H1 (cell line): Measurements from ENCODE around the gene POLR2H. TPM values are rescaled to one million over a fixed set of nuclear protein-coding genes. Genes with fewer than 3 reads are reported as not detected.

Experiments
- CTCF ChIA-PET: fragments of 300-600 bp; sonication (Branson Sonifier 250); formaldehyde crosslinking; loops from one replicate; lab custom pipeline; 2021; ENCODE audit not compliant: partially characterized antibody; lab: Charles Lee
- POLR2A ChIA-PET: fragments of 300-600 bp; sonication (Branson Sonifier 250); formaldehyde crosslinking; loops from one replicate; lab custom pipeline; 2021; ENCODE audit warnings: inconsistent platforms; ENCODE audit not compliant: partially characterized antibody; lab: Charles Lee
- DNase-seq, 2 experiments: peaks; one replicate each; pipeline versions ENCODE4 v3.0.0 to v3.0.0-alpha.2; 2010 to 2022; ENCODE audit warnings: low spot score in 2 of 2, low read depth in 1 of 2, mixed read lengths in 1 of 2
- FAIRE-seq: peaks from 2 replicates; lab custom pipeline; 2011; peaks lifted over from hg19 to GRCh38; lab: Jason Lieb, UNC
- H2AFZ ChIP-seq: 2 replicates; pipeline ENCODE4 v1.8.1; 2012; ENCODE audit warnings: low read length, inconsistent platforms
- H2AK5ac ChIP-seq: 2 replicates; pipeline ENCODE4 v1.6.1; 2013; ENCODE audit warnings: low read depth, low read length
- H2BK120ac ChIP-seq: replicated peaks from 2 replicates; pipeline ENCODE3; 2013; ENCODE audit warnings: low read depth, low read length, inconsistent platforms
- H2BK12ac ChIP-seq: 2 replicates; pipeline ENCODE4 v1.6.1; 2013; ENCODE audit warnings: low read depth, low read length
- H2BK15ac ChIP-seq: 2 replicates; pipeline ENCODE4 v1.6.1; 2013; ENCODE audit warnings: low read length
- H2BK20ac ChIP-seq: 2 replicates; pipeline ENCODE4 v1.6.1; 2013; ENCODE audit warnings: low read length
- H2BK5ac ChIP-seq: 2 replicates; pipeline ENCODE4 v1.6.1; 2013; ENCODE audit warnings: low read depth, low read length
- H3K14ac ChIP-seq: 2 replicates; pipeline ENCODE4 v1.6.1; 2013; ENCODE audit warnings: inconsistent platforms; ENCODE audit not compliant: insufficient read length
- H3K18ac ChIP-seq: 2 replicates; pipeline ENCODE4 v1.6.1; 2013; ENCODE audit warnings: low read length; ENCODE audit errors: extremely low read depth
- H3K23ac ChIP-seq: 2 replicates; pipeline ENCODE4 v1.6.1; 2013; ENCODE audit warnings: inconsistent platforms; ENCODE audit not compliant: insufficient read length
- H3K23me2 ChIP-seq: 2 replicates; pipeline ENCODE4 v1.6.1; 2013; ENCODE audit warnings: low read depth, low read length
- H3K27ac ChIP-seq: 2 replicates; pipeline ENCODE4 v1.6.1; 2011; ENCODE audit warnings: low read depth, low read length, inconsistent platforms
- H3K27me3 ChIP-seq, 4 experiments: replicated peaks in 1 of 4; 1 replicate in 1 of 4; 2 replicates in 3 of 4; pipeline versions ENCODE4 v1.6.1 to v1.8.1; 2011 to 2013; ENCODE audit warnings: low read length in 3 of 4, mild to moderate bottlenecking in 3 of 4, inconsistent platforms in 2 of 4, mixed read lengths in 2 of 4, moderate library complexity in 1 of 4; ENCODE audit not compliant: control insufficient read depth in 3 of 4, insufficient read depth in 3 of 4; ENCODE audit errors: extremely low read depth in 1 of 4
- H3K36me3 ChIP-seq, 4 experiments: 2 replicates each; pipeline versions ENCODE4 v1.6.1 to v1.8.1; 2011 to 2013; ENCODE audit warnings: mild to moderate bottlenecking in 4 of 4, low read length in 3 of 4, moderate library complexity in 2 of 4, control low read depth in 1 of 4, inconsistent platforms in 1 of 4; ENCODE audit not compliant: insufficient read depth in 4 of 4, control insufficient read depth in 2 of 4
- H3K4ac ChIP-seq: replicated peaks from 2 replicates; pipeline ENCODE3; 2013; ENCODE audit warnings: low read length, low read depth, mixed read lengths, inconsistent platforms; ENCODE audit not compliant: insufficient read length
- H3K4me1 ChIP-seq, 4 experiments: replicated peaks in 1 of 4; 1 replicate in 1 of 4; 2 replicates in 3 of 4; pipeline versions ENCODE4 v1.6.1 to v1.8.1; 2011 to 2013; ENCODE audit warnings: low read length in 3 of 4, inconsistent platforms in 2 of 4, mixed read lengths in 1 of 4; ENCODE audit not compliant: insufficient read depth in 4 of 4, control insufficient read depth in 3 of 4
- H3K4me2 ChIP-seq, 2 experiments: 2 replicates each; pipeline versions ENCODE4 v1.6.1 to v1.8.1; 2011 to 2013; ENCODE audit warnings: low read depth in 2 of 2, low read length in 2 of 2, control low read depth in 1 of 2, inconsistent platforms in 1 of 2, mild to moderate bottlenecking in 1 of 2; ENCODE audit not compliant: insufficient read depth in 1 of 2
- H3K4me3 ChIP-seq, 4 experiments: fragments of 200-600, 300-600 bp in 1 of 4; sonication (generic), shearing (Covaris generic), sonication (Bioruptor Twin) in 1 of 4; 2 replicates each; pipeline versions ENCODE4 v1.5.1 to v1.8.1; 2011 to 2016; ENCODE audit warnings: low read length in 4 of 4, low read depth in 3 of 4, control low read depth in 2 of 4, inconsistent platforms in 2 of 4, mild to moderate bottlenecking in 2 of 4, mixed read lengths in 1 of 4, moderate library complexity in 1 of 4; ENCODE audit not compliant: insufficient read depth in 2 of 4; ENCODE audit errors: extremely low read depth in 1 of 4
- H3K56ac ChIP-seq: replicated peaks from 2 replicates; pipeline ENCODE3; 2013; ENCODE audit warnings: low read depth, mild to moderate bottlenecking, mixed read lengths, low read length, inconsistent platforms; ENCODE audit not compliant: insufficient read length
- H3K79me1 ChIP-seq: 2 replicates; pipeline ENCODE4 v1.6.1; 2013; ENCODE audit warnings: low read depth, low read length, control low read depth
- H3K79me2 ChIP-seq, 2 experiments: 2 replicates each; pipeline versions ENCODE4 v1.6.1 to v1.8.1; 2012 to 2013; ENCODE audit warnings: low read length in 2 of 2, mild to moderate bottlenecking in 2 of 2, inconsistent platforms in 1 of 2; ENCODE audit not compliant: insufficient read depth in 2 of 2, control insufficient read depth in 1 of 2
- H3K9ac ChIP-seq, 4 experiments: replicated peaks in 1 of 4; 1 replicate in 1 of 4; 2 replicates in 3 of 4; pipeline versions ENCODE4 v1.6.1 to v1.8.1; 2011 to 2013; ENCODE audit warnings: low read depth in 3 of 4, low read length in 3 of 4, control low read depth in 2 of 4, mild to moderate bottlenecking in 2 of 4, moderate library complexity in 2 of 4, inconsistent platforms in 1 of 4; ENCODE audit errors: extremely low read depth in 1 of 4
- H3K9me3 ChIP-seq, 2 experiments: 2 replicates each; pipeline versions ENCODE4 v1.6.1 to v1.8.1; 2012 to 2013; ENCODE audit warnings: mild to moderate bottlenecking in 2 of 2, moderate library complexity in 2 of 2, control low read depth in 1 of 2, inconsistent platforms in 1 of 2, low read depth in 1 of 2, low read length in 1 of 2, mixed read lengths in 1 of 2; ENCODE audit not compliant: insufficient read depth in 2 of 2
- H4K20me1 ChIP-seq, 2 experiments: replicated peaks in 1 of 2; 2 replicates each; pipeline versions ENCODE3 to v1.8.1; 2011 to 2013; ENCODE audit warnings: inconsistent platforms in 2 of 2, low read length in 2 of 2, mild to moderate bottlenecking in 1 of 2; ENCODE audit not compliant: insufficient read depth in 2 of 2, control insufficient read depth in 1 of 2
- H4K5ac ChIP-seq: 2 replicates; pipeline ENCODE4 v1.6.1; 2013; ENCODE audit warnings: low read length, low read depth, mixed read lengths, inconsistent platforms; ENCODE audit not compliant: insufficient read length
- H4K8ac ChIP-seq: 2 replicates; pipeline ENCODE4 v1.8.0; 2013; ENCODE audit warnings: mild to moderate bottlenecking, moderate library complexity, low read length, inconsistent platforms; ENCODE audit not compliant: insufficient read depth; ENCODE audit errors: extremely low read depth
- H4K91ac ChIP-seq: replicated peaks from 2 replicates; pipeline ENCODE3; 2013; ENCODE audit warnings: low read length, mixed read lengths, inconsistent platforms; ENCODE audit not compliant: insufficient read length
- CHD1 ChIP-seq: IDR thresholded peaks from 2 replicates; pipeline ENCODE4 v1.6.1; 2012; ENCODE audit warnings: low read depth, low read length, improper control_type of control experiment
- EZH2 ChIP-seq: fragments of 200-600 bp; sonication (generic); IDR thresholded peaks from 2 replicates; pipeline ENCODE4 v1.7.1; 2012; ENCODE audit warnings: low read depth, mild to moderate bottlenecking, moderate library complexity, low read length, inconsistent platforms; ENCODE audit not compliant: severe bottlenecking
- WGBS, 2 experiments: shearing (Covaris generic) in 1 of 2; methylation state at CpG; one replicate each; pipeline versions ENCODE4 v1.1.6 to v1.1.7; 2013 to 2015; ENCODE audit warnings: low lambda C conversion rate in 2 of 2, mixed read lengths in 2 of 2, inconsistent platforms in 1 of 2, low coverage in 1 of 2, missing lambda C conversion rate in 1 of 2; ENCODE audit not compliant: insufficient replicate concordance in 2 of 2, insufficient coverage in 1 of 2, insufficient read length in 1 of 2; ENCODE audit errors: extremely low coverage in 1 of 2, missing lambda C conversion rate in 1 of 2; 5-methylcytosine and 5-hydroxymethylcytosine counted together
- polyA plus RNA-seq, 7 experiments: library from polyadenylated mRNA; depleted of rRNA in 3 of 7; stranded (reverse) in 5 of 7; unstranded in 2 of 7; fragments of >200 nt in 5 of 7; fragments of 200-250 nt in 2 of 7; gene quantifications; 1 replicate in 5 of 7; 2 replicates in 1 of 7; 4 replicates in 1 of 7; pipeline versions ENCODE4 v1.2.1 to v1.2.3, GENCODE V29; 2011 to 2013; ENCODE audit warnings: missing spikeins in 2 of 7, mixed read lengths in 2 of 7
- total RNA-seq: library from RNA; stranded (reverse); fragmentation: NEBNext Ultra II Directional; extraction: Animal tissue kit (Norgen Biotek cat#: 25700); gene quantifications from 2 replicates; pipeline ENCODE4 v1.2.1, GENCODE V29; 2021

The POLR2H gene
- total and polyA plus RNA-seq, 2 of the 8 experiments (the other 6 are each of a cell fraction or from before 2014, with no cell fraction given), result 113 to 335 TPM

- no peak for DNase-seq
These were observed 17.3 kb downstream of the POLR2H start for GRCh38 chr3:184378651-184379357.

More at GRCh38 chr3:184378651-184379357, 17.3 kb downstream of the POLR2H start:
- no peak overlapping the region for H2BK5ac ChIP-seq
- peak overlapping the region; percentile 78 to 93 for H3K4me2 ChIP-seq
- ChIA-PET CTCF (interaction anchor here (0.8 to 2.1 kb wide), 3 partner anchors 10 to 162 kb away, joined by 3 to 10 read pairs (median 3); no protein-coding TSS in a partner anchor), POLR2A (interaction anchor here (0.8 to 1.6 kb wide), 3 partner anchors 8 to 147 kb away, joined by 3 read pairs; no protein-coding TSS in a partner anchor)
- H3K4ac ChIP-seq, result no peak overlapping the region
- no peak overlapping the region for H4K5ac ChIP-seq
- peaks cover 0 to 33% (median 27%) of the 10 kb centered on the region in 4 experiments; a peak in 6 of 7 replicates for H3K4me1 ChIP-seq
- FAIRE-seq, result no peak
- peak overlapping the region; percentile 13; the same call in 1 of the 2 replicates for H2BK12ac ChIP-seq
- 73% methylated on average over 10 of the region's 10 CpGs; no CpG with 5 or more reads in 1 of the 2 experiments for WGBS, 2 experiments
- no peak overlapping the region for H2AFZ ChIP-seq
- peak overlapping the region; percentile 29 to 59 (median 48); a peak in 6 of 8 replicates for H3K4me3 ChIP-seq
- H4K91ac ChIP-seq, result no peak overlapping the region
- no peak overlapping the region for H2BK120ac ChIP-seq
- H3K23me2 ChIP-seq, result peaks cover 15% of the 10 kb centered on the region; the same call in 1 of the 2 replicates
- no peak overlapping the region for H4K8ac ChIP-seq
- peak overlapping the region; percentile 5; the same call in 1 of the 2 replicates for H2BK15ac ChIP-seq
- H3K79me2 ChIP-seq, result no peaks in the 10 kb centered on the region
- H3K9me3 ChIP-seq, result no peaks in the 10 kb centered on the region
- H3K9ac ChIP-seq, result no peak overlapping the region
- H2AK5ac ChIP-seq, result peak overlapping the region; percentile 41; the same call in 1 of the 2 replicates
- peaks cover 2 to 9% of the 10 kb centered on the region in 2 experiments for H4K20me1 ChIP-seq
- no peaks in the 10 kb centered on the region for H3K79me1 ChIP-seq
- no peak overlapping the region for H3K27ac ChIP-seq
- H3K18ac ChIP-seq, result 0 out of 2 replicates have a peak overlapping the region, but pooled peaks have one; percentile 15
- peak overlapping the region; percentile 38; the same call in 1 of the 2 replicates for H2BK20ac ChIP-seq
- H3K56ac ChIP-seq, result no peak overlapping the region
- H3K23ac ChIP-seq, result no peak overlapping the region
- no peak overlapping the region for H3K14ac ChIP-seq
- peaks cover 31 to 51% (median 48%) of the 10 kb centered on the region in 4 experiments for H3K27me3 ChIP-seq
- H3K36me3 ChIP-seq, result no peaks in the 10 kb centered on the region
- no peak for TF ChIP-seq CHD1
- peak; percentile 39 for TF ChIP-seq EZH2
